ENCODE data around the gene COL1A1.

The COL1A1 gene

DNA sequence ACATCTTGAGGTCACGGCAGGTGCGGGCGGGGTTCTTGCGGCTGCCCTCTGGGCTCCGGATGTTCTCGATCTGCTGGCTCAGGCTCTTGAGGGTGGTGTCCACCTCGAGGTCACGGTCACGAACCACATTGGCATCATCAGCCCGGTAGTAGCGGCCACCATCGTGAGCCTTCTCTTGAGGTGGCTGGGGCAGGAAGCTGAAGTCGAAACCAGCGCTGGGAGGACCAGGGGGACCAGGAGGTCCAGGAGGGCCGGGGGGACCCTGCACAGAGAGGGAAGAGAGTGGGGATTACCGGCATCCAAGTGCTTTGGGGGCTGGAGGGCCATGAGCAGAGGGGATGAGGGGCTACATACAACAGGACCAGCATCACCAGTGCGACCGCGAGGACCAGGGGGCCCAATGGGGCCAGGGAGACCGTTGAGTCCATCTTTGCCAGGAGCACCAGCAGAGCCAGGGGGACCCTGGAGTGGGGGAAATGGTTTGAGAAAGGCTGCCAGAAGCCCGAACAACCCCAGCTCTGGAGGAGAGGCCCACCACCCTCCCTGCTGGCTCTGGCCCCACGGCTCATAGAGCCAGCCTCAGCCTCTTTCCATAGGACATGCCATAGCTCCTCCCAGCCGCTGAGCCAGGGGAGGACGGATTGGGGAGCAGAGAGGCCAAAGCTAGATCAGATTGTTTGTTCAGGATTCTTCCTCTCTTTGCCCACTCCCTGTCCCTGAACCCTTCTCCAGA lies 14.6 kb downstream of the COL1A1 start:
- no peak for DNase-seq (ENCODE audit: low spot score)

DNA sequence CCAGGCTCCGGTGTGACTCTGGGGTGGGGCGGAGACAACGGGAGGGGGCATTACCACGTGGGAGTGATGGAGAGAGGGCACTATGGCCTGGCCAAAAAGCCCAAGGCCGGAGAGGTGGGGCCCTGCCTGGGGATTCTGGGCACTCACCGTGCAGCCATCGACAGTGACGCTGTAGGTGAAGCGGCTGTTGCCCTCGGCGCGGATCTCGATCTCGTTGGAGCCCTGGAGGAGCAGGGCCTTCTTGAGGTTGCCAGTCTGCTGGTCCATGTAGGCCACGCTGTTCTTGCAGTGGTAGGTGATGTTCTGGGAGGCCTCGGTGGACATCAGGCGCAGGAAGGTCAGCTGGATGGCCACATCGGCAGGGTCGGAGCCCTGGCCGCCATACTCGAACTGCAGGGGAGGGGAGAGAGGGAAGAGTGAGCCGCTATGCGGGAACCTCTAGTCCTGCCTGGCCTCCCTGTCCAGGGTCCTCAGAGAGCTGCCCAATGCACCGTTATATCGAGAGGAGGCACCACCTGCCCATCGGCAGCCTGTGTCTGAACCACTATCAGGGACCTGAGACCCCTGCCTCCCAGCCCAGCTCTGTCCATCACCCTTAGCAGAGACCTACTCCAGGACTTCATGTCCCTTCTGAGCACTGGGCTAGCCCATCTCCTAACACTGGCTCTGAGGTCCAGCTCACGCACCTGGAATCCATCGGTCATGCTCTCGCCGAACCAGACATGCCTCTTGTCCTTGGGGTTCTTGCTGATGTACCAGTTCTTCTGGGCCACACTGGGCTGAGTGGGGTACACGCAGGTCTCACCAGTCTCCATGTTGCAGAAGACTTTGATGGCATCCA lies 15.6 kb downstream of the COL1A1 start:
- DNase-seq (ENCODE audit: low spot score) = no peak

DNA sequence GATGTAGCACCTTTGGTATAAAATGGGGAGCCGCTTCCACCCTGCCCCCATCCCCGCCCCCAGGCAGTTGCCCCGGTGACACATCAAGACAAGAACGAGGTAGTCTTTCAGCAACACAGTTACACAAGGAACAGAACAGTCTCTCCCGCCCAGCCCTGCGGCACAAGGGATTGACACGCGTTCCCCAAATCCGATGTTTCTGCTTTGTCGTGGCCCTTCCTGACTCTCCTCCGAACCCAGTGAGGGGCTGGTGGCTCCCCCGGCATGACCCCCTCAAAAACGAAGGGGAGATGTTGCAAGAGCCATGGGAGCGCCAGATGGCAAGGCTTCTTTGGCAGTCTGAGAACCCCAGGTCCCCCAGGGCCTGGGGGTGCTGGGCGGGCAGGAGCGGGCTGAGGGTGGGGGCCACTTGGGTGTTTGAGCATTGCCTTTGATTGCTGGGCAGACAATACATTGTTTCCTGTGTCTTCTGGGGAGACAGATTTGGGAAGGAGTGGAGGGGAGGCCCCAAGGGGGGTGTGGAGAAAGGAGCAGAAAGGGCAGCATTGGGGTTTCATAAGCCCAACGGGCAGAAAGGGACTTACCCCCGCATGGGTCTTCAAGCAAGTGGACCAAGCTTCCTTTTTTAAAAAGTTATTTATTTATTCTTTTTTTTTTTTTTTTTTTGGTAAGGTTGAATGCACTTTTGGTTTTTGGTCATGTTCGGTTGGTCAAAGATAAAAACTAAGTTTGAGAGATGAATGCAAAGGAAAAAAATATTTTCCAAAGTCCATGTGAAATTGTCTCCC lies 16.6 kb downstream of the COL1A1 start:
- DNase-seq (ENCODE audit: low spot score) = no peak

DNA sequence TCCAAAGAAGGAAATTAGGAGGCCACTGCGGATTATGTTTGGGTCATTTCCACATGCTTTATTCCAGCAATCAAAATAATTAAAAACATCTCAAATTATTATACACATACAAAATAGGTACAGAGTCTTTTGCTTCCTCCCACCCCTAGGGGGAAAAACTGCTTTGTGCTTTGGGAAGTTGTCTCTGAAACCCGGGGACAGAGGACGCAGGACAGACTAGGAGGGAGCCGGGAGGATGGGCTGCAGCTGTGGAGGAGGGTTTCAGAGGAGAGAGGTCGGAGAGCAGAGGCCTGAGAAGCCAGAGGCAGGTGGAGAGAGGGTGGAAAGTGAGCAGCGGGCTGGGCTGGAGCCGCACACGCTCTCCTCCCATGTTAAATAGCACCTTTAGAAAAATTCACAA lies 17.4 kb downstream of the COL1A1 start:
- DNase-seq (ENCODE audit: low spot score) = no peak

DNA sequence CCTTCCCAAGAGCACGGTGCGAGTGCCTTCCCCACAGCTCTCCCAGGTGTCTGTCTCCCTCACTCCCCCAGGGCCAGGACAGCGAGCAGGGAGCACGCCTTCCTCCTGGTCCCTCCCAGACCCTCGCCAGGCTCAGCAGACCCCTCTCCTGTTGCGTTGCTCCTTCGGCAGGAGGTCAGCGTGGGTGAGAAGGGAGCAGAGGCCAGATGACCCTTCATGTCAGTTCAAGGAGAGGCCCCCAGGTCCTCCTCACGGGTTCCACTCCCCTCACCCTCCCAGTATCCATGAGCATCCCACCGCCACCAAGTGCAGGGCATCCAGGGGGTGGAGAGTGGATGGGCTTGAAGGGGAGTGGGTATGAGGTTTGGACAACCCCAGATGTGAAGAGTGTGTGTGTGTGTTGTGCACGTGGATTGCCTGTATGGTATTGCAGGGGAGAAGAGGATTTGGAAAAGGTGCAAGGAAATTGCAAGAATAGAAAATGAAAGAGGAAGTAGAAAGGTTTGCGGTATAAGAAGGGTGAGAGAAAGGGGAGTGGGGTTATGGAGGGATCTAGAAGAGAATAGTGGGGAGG lies 17.9 kb downstream of the COL1A1 start:
- DNase-seq (ENCODE audit: low spot score) = no peak

DNA sequence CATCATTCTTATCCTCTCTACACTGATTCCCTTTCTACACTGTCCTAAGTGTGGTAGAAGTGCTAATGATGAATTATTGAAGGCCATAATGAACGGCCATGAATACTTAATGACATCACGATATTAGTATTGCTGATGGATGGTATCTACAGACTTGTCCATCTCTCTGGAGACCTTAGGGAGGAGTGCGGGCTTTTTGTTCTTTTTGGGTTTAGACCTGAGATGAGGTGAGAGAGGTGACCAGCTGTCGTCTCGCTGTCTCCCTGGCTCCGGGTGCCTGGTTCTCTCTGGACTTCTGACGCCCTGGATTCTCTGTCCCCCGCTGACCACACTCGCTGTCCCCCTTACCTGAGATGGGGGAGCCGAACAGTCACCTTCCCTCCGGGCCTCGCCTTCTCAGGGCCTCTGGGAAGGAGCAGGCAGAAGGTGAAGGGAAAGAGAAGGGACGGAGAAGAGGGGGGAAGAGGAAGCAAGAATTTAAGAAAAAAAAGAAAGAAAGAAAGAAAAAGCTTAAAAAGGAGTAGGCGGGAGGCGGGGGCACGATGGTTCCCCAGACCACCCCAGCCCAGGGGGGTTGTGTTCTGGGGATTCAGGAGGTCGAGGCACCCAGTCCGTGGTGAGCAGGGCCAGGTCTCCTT lies 18.5 kb downstream of the COL1A1 start:
- DNase-seq (ENCODE audit: low spot score) = no peak

DNA sequence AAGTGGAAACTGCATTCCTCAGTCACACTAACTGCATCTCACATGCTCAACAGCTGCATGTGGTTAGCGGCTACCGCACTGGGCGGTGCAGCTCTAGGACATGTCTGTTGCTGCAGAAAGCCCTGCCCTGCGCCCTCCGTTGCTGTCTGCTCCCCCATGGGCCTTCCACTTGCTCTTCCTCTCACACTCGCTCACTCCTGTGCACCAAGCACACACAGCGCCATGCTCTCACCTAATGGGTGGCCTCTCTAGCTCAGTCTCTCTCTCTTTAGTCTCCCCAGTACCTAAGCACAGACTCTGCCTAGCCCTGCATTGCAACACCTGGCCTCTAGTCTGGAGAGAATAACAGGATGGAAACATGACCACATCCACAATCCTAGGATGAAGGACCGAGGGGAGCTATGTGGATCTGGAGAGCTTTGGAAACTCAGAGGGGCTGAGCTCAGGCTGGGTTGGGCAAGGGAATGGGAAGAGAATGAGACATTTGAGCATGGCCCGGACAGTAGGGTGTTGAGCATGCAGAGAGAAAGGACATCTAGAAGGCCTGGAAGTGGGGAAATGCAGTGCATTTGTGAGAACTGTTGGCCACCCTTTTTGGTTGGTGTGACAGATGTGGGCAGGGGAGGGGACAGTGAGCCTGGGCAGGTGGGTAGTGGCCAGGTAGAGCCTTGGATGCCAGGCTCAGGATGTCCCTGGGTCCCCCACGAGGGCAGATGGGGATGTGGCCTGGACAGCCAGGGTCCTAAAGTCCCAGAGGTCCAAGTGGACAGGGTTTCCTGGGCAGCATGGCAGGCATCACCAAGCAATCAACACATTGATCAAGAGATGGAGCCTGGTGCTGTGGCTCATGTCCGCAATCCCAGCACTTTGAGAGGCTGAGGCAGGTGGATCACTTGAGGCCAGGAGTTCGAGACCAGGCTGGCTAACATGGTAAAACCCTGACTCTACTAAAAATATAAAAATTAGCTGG lies 19.6 kb downstream of the COL1A1 start:
- DNase-seq (ENCODE audit: low spot score) = no peak

DNA sequence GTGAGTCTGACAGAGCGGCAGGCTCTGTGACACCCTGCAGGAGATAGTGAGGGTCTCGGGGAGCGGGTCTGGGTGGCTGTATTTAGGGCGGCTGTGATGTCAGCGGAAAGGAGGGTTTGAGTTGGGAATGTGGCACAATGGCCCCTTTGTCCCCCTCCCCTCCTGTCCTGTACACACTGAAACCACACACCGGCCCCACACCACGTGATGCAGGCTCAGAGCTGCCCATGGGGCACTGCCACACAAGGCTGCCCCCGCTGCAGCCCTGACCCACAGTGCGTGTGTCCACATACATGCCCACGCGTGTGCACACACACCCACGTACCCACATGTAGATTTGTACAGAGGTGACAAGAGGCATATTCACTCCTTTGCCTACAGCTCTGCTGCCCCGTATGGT lies 20.3 kb downstream of the COL1A1 start:
- DNase-seq (ENCODE audit: low spot score) = no peak

DNA sequence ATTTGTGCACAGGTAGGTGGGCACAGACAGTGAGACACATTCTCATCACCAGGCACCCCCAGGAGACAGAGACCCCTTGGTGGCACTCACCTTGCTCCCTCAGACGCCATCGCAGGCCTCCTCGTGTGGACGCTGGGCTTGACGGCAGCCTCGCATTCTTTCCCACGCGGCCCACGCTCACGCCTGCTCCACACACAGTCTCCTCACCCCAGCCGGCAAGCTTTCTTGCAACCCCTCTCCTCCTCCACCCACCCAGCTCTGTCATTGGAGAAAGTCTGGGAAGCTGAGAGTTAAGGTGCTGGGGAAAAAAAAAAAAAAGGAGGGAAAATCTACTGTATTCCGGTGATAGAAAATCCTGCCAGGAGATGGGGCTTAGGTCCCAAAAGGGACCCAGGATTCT lies 20.8 kb downstream of the COL1A1 start:
- no peak for DNase-seq (ENCODE audit: low spot score)

DNA sequence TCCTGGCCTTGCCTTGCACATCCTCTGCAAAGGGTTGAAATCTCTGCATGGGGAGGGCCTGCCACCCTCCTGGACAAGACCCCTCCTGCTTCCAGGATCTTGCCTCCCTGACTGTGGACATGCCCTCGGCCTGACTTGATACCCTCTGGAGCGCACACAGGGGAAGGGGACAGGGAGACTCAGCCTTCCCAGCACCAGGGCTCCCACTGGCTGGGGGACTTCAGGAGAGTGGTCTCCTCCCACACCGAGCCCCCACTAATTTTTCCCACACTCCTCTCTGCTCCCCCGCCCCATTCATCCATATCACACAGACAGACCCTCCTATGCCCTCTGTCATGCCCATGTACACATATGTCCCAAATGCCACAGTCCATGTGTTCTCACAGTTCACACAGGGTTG lies 21.3 kb downstream of the COL1A1 start:
- DNase-seq (ENCODE audit: low spot score) = no peak

DNA sequence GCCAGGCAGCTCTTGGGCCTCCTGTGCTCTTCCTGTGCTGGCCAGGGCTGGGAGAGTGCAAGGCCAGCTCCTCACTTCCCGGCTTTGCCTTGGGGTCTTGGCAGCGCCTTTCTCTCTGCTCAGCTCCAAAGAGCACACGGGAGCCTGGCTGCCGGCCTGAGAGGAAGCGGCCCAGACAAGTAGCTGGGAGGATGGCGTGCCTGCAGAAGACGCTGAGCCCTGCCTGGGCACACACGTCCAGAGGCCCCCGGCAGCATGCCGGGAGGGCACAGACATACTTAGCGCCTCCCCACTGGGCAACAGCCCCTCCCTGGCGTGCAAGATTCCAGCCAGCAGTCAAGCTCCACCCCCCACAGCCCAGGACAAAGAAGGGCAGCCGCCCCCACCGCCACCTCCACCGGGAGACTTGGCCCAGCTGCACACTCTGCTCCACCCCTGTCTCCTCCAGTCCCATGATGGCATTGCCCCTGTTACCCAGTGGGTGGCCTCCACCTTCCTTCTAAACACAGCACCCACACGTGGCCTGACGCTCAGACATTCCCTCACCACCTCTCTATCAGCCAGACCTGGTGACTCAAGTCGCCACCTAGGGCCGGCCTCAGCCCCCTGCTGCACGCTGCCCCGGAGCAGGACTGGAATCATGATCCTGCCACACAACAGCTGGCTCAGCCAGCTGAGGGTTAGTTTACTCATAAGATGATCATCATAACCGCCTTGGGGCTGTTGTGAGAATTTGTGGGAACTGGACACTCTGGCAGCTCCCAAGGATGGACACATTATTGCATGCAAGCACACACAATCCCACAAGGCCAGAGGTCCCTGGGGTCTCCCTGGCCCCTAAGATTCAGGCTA lies 23.2 kb downstream of the COL1A1 start:
- DNase-seq (ENCODE audit: low spot score) = peak; percentile 46

DNA sequence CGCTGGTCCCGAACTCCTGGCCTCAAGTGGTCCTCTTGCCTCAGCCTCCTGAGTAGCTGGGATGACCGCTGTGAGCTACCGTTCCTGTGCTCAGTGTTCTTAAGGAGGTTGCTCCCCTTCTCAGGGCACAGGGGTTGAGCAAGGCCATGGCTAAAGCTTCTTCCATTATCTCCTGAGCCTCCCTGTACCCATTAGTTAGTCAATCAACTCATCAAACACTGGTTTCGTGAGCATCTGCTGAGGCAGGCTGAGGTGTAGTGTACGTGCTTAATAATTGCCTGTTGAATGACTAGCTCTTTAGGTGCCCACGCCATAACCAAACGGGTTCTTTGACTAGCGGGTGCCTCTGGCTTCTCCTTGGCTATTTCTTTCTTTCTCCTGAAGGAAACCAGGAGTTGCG lies 24.0 kb downstream of the COL1A1 start:
- DNase-seq (ENCODE audit: low spot score) = no peak

DNA sequence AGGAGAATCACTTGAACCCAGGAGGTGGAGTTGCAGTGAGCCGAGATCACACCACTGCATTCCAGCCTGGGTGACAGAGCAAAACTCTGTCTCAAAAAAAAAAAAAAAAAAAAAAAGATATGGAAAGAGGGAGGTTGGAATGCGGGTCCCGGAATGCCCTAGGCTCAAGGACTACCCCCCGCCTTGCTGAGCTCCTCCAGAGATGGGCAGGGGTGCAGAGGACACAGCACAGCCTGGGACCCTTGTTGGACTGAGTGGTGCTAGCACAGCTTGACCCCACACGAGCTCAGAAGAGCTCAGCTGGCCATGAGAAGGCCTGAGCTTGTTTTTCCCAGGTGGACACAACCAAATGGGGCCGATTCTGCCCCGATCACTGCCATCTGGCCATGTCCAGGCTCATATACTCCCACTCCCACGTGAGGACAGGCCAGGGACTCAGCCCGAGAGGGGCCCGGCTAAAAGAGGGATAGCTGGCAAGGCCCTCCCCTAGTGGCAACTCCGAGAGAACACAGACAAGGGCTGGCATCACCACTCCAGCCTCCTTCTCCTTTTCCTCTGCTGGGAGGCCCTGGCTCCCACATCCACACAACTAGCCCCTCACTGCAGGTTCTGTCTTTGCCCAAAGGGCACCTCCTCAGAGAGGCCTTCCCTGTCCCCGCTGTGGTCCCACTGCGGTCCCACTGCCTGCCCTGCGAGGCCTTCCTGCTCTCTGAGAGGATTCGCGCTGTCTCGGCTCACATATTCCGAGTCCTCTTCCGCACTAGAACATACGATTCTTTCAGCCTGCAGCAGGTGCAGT lies 24.7 kb downstream of the COL1A1 start:
- DNase-seq (ENCODE audit: low spot score) = no peak

DNA sequence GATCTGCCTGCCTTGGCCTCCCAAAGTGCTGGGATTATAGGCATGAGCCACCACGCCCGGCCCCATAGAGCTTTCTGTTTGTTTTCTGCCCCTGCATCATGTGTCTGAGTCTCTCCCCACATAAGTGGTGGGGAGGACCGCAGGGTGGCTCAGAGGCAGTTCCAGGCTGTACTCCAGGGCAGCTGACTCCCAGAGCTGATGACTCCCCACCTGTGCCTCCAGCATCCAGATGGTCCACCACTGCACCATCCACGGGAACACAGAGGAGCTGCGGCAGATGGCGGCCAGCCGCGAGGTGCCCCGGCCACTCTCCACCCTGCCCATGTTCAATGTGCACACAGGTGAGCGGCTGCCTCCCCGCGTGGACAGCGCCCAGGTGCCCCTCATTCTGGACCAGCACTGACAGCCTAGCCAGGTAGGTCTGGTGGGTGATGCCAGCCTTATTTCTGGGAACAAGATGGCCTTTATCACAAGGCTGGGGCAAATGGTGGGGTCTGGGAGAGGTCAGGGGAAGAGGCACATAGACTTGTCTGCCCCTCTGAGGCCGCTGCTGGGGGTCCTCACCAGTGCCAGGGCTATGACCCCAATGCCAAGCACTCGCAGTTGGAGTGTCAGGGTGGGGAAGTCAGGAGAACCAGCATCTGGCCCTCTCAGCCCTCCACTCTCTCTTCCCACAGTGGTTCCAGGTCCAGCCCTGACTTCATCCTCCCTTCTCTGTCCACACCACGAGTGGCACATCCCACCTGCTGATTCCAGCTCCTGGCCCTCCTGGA lies 26.2 kb downstream of the COL1A1 start:
- DNase-seq (ENCODE audit: low spot score) = no peak

DNA sequence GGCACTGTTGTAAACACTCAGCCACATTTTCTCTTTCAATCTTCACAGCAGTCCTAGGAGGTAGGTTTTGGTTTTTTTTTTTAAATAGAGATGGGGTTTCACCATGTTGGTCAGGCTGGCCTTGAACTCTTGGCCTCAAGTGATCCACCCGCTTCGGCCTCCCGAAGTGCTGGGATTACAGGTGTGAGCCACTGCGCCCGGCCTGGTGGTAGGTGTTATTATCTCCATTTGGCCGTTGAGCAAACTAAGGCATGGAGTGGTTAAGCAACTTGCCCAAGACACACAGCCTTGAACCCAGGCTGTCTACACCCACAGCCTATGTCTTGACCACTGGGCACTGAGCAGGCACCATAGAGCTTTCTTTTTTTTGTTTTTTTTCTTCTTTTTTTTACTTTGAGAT lies 27.0 kb downstream of the COL1A1 start:
- no peak for DNase-seq (ENCODE audit: low spot score)

DNA sequence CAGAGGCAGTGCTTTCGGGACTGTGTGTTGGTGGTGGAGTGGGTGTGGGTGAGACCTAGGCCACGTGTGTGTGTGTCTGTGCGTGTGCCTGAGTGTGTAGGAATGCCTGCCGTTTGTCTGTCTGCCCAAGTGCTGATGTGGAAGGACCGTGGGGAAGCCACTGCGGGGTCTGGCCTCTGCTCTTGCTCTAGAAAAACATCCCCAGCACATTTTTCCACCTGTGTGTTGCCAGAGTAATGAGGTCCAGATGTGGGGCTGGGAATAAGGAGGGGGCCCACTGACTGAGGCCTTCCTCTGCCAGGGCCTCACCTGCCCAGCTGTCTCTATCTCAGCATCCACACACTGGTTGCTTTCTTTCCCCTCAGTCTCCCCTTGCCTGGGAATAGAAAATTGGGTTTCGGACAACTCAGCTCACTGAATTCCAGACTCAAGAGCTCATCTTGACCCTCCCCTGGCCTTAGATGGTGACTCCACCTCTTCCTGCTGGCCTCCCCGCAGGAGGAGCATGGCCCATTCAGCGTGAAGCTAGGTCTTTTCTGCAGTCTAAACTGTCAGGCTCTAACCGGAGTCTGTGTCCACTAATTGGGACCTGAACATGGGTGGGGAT lies 28.0 kb downstream of the COL1A1 start:
- no peak for DNase-seq (ENCODE audit: low spot score)

DNA sequence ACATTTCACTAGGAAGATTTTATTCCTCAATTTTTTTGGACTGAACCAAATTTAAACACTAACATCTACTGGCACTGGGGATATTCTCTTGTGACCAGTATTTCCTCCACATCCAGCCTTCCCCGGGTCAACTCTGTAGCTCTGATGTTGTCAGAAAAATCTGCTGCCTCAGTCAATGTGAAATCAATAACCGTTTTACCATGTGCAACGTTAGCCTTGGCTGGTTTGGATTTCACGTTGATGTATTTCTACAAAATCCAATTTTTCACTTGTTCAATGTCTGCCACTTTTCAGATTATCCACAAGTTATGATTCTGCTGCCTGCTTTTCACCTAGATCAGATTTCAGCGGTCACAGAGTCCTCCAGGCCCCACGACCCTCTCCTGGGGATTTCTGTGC lies 28.5 kb downstream of the COL1A1 start:
- DNase-seq (ENCODE audit: low spot score) = no peak

DNA sequence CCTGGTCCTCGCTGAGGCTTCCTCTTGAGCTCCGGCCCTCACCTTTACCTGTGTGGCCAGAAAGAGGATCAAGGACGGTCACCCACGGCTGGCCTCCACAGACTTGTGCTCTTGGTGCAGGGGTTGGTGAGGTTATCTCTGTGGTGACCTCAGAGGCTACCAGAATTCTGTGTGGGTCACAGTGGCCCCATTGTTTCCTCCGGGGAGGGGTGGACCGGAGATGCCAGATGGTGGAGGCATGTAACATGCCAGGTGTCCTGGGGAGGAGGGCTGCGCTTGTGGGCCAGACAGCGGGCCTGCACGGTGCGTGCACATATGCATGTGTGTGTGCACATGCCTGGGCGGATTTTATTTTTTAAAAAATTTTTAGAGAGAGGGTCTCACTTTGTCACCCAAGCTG lies 29.3 kb downstream of the COL1A1 start:
- no peak for DNase-seq (ENCODE audit: low spot score)

Measured in activated CD4-positive, alpha-beta T cell treated with anti-CD3 and anti-CD28 coated beads, Interleukin-2, Interleukin-4, amounts not matched to agents 100 ng/mL and 50 ng/mL, durations not matched to agents 16 hours and 8 hours (primary cell).